Neural progenitor cell (in vitro differentiated cells): ENCODE results near the gene INPP4A. TPM values are rescaled to one million over a fixed set of nuclear protein-coding genes. Genes with fewer than 3 reads are reported as not detected.

Experiments used
- DNase-seq: peaks from one replicate; pipeline ENCODE4 v3.0.0-alpha.2; 2016; ENCODE audit warnings: low spot score
- H2AFZ ChIP-seq: fragments of 200-600 bp; sonication (generic); replicated peaks from 2 replicates; pipeline ENCODE4 v1.6.1; 2016; ENCODE audit warnings: antibody characterized with exemption
- H3F3A ChIP-seq: fragments of 200-600 bp; sonication (generic); 2 replicates; pipeline ENCODE4 v1.6.1; 2016; ENCODE audit warnings: antibody characterized with exemption, low read depth
- H3K27ac ChIP-seq: fragments of 200-600 bp; sonication (generic); 2 replicates; pipeline ENCODE4 v1.5.1; 2016; ENCODE audit warnings: mild to moderate bottlenecking
- H3K27me3 ChIP-seq: fragments of 200-600 bp; sonication (generic); 2 replicates; pipeline ENCODE4 v1.6.1; 2016; ENCODE audit warnings: mild to moderate bottlenecking, moderate library complexity
- H3K36me3 ChIP-seq: fragments of 200-600 bp; sonication (generic); 2 replicates; pipeline ENCODE4 v1.5.1; 2016
- H3K4me1 ChIP-seq: fragments of 200-600 bp; sonication (generic); 2 replicates; pipeline ENCODE4 v1.6.1; 2016; ENCODE audit warnings: mixed run types
- H3K4me2 ChIP-seq: fragments of 200-600 bp; sonication (generic); 2 replicates; pipeline ENCODE4 v1.6.1; 2016
- H3K4me3 ChIP-seq: fragments of 200-600 bp; sonication (generic); 2 replicates; pipeline ENCODE4 v1.5.1; 2016
- H3K79me2 ChIP-seq: fragments of 200-600 bp; sonication (generic); 2 replicates; pipeline ENCODE4 v1.6.1; 2016; ENCODE audit warnings: low read depth
- H3K9ac ChIP-seq: fragments of 200-600 bp; sonication (generic); 2 replicates; pipeline ENCODE4 v1.6.1; 2016
- H3K9me3 ChIP-seq: fragments of 200-600 bp; sonication (generic); 2 replicates; pipeline ENCODE4 v1.5.1; 2016; ENCODE audit warnings: low read depth
- H4K20me1 ChIP-seq: fragments of 200-600 bp; sonication (generic); 2 replicates; pipeline ENCODE4 v1.6.1; 2016; ENCODE audit warnings: low read depth
- H3K27ac Mint-ChIP-seq: 3 replicates; pipeline ENCODE4 v1.8.0; 2021; ENCODE audit warnings: mixed read lengths
- H3K27me3 Mint-ChIP-seq: 2 replicates; pipeline ENCODE4 v1.8.0; 2022; ENCODE audit warnings: low read depth, mild to moderate bottlenecking, inconsistent platforms, moderate library complexity, mixed read lengths; ENCODE audit not compliant: insufficient read depth
- H3K36me3 Mint-ChIP-seq: 3 replicates; pipeline ENCODE4 v1.8.0; 2021; ENCODE audit warnings: mixed read lengths
- H3K4me1 Mint-ChIP-seq: 3 replicates; pipeline ENCODE4 v1.8.0; 2021; ENCODE audit warnings: mixed read lengths
- H3K4me3 Mint-ChIP-seq: 3 replicates; pipeline ENCODE4 v1.8.0; 2021; ENCODE audit warnings: mild to moderate bottlenecking, moderate library complexity, mixed read lengths
- H3K9me3 Mint-ChIP-seq: 3 replicates; pipeline ENCODE4 v1.8.0; 2020; ENCODE audit warnings: mixed read lengths
- CTCF ChIP-seq: fragments of 200-600 bp; sonication (generic); IDR thresholded peaks from 2 replicates; pipeline ENCODE4 v1.5.1; 2017; ENCODE audit warnings: antibody characterized with exemption, mild to moderate bottlenecking
- EZH2 ChIP-seq: fragments of 200-600 bp; sonication (generic); IDR thresholded peaks from 2 replicates; pipeline ENCODE4 v1.6.1; 2017; ENCODE audit warnings: antibody characterized with exemption, mild to moderate bottlenecking, moderate library complexity
- EZH2phosphoT487 ChIP-seq: fragments of 200-600 bp; sonication (generic); IDR thresholded peaks from 2 replicates; pipeline ENCODE4 v1.6.1; 2017; ENCODE audit warnings: antibody characterized with exemption
- total RNA-seq: library from RNA; depleted of rRNA; stranded (reverse); fragments of >200 nt; gene quantifications from 2 replicates; pipeline ENCODE4 v1.2.3, GENCODE V29; 2015; ENCODE audit warnings: low replicate concordance

The INPP4A gene
- total RNA-seq, 1 donor from 2014 or later: 35.1 TPM

GRCh38 chr2:98480598-98480997 lies 35.9 kb downstream of the INPP4A start:
- Mint-ChIP-seq H3K27me3 (peaks cover 3% of the 10 kb centered on the region), H3K4me3 (no peak overlapping the region), H3K36me3 (no peaks in the 10 kb centered on the region), H3K27ac (peak overlapping the region; percentile 46), H3K4me1 (peaks cover 18% of the 10 kb centered on the region), H3K9me3 (no peaks in the 10 kb centered on the region)
- Histone ChIP-seq H3K9me3 (no peaks in the 10 kb centered on the region), H3K4me1 (peaks cover 9% of the 10 kb centered on the region), H3K4me3 (no peak overlapping the region), H2AFZ (no peak overlapping the region), H3K36me3 (no peaks in the 10 kb centered on the region), H3F3A (no peaks in the 10 kb centered on the region), H4K20me1 (peaks cover 46% of the 10 kb centered on the region), H3K9ac (no peak overlapping the region), H3K4me2 (no peak overlapping the region), H3K79me2 (peaks cover 33% of the 10 kb centered on the region), H3K27ac (no peak overlapping the region), H3K27me3 (no peaks in the 10 kb centered on the region)
- no peak for DNase-seq
- TF ChIP-seq EZH2phosphoT487 (no peak), EZH2 (no peak), CTCF (no peak)

GRCh38 chr2:98482362-98482761 lies 37.7 kb downstream of the INPP4A start:
- TF ChIP-seq EZH2phosphoT487 (no peak), EZH2 (no peak), CTCF (no peak)
- Mint-ChIP-seq H3K27ac (no peak overlapping the region), H3K9me3 (no peaks in the 10 kb centered on the region), H3K27me3 (peaks cover 4% of the 10 kb centered on the region), H3K4me3 (no peak overlapping the region), H3K36me3 (no peaks in the 10 kb centered on the region), H3K4me1 (peaks cover 18% of the 10 kb centered on the region)
- DNase-seq: no peak
- Histone ChIP-seq H3K4me1 (peaks cover 10% of the 10 kb centered on the region), H3K36me3 (no peaks in the 10 kb centered on the region), H3K9ac (no peak overlapping the region), H3K27me3 (no peaks in the 10 kb centered on the region), H3K79me2 (peaks cover 45% of the 10 kb centered on the region), H4K20me1 (peaks cover 38% of the 10 kb centered on the region), H3K27ac (no peak overlapping the region), H3K4me2 (no peak overlapping the region), H3F3A (no peaks in the 10 kb centered on the region), H2AFZ (no peak overlapping the region), H3K9me3 (no peaks in the 10 kb centered on the region), H3K4me3 (no peak overlapping the region)

- Mint-ChIP-seq H3K4me3 (no peak overlapping the region), H3K36me3 (no peaks in the 10 kb centered on the region), H3K9me3 (no peaks in the 10 kb centered on the region), H3K27ac (no peak overlapping the region), H3K4me1 (peaks cover 18% of the 10 kb centered on the region), H3K27me3 (peaks cover 2% of the 10 kb centered on the region)
- Histone ChIP-seq H3K9ac (no peak overlapping the region), H3K36me3 (no peaks in the 10 kb centered on the region), H3K27ac (no peak overlapping the region), H3K79me2 (peaks cover 54% of the 10 kb centered on the region), H3F3A (no peaks in the 10 kb centered on the region), H3K4me1 (peaks cover 10% of the 10 kb centered on the region), H3K4me2 (no peak overlapping the region), H2AFZ (no peak overlapping the region), H3K27me3 (no peaks in the 10 kb centered on the region), H3K4me3 (no peak overlapping the region), H4K20me1 (peaks cover 39% of the 10 kb centered on the region), H3K9me3 (no peaks in the 10 kb centered on the region)
- DNase-seq: no peak
- TF ChIP-seq CTCF (no peak), EZH2 (no peak), EZH2phosphoT487 (no peak)
These were observed 38.7 kb downstream of the INPP4A start for GRCh38 chr2:98483257-98483861.
